Kidney capillary endothelial cell (primary cell): ENCODE data around the gene CEP57L1.
"Not testable (repeated sequence)": the region's sequence is repeated elsewhere in the genome, so short reads cannot be mapped to it uniquely, and the experiment has no call there.

Experiments
- DNase-seq: peaks from one replicate; pipeline ENCODE4 v3.0.0-alpha.2; 2018; ENCODE audit warnings: low spot score

Gene CEP57L1

DNA sequence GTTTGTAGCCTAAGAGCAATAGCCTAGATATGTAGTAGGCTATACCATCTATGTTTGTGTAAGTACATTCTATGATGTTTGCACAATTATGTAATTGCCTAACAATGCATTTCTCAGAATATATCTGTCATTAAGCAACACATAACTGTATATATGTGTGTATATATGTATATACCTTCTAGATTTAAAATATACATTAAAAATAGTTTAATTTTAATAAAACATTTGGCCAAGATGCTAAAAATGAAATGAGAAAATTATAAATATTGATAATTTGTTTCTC, 21.2 kb upstream of the CEP57L1 start:
- DNase-seq = no peak

DNA sequence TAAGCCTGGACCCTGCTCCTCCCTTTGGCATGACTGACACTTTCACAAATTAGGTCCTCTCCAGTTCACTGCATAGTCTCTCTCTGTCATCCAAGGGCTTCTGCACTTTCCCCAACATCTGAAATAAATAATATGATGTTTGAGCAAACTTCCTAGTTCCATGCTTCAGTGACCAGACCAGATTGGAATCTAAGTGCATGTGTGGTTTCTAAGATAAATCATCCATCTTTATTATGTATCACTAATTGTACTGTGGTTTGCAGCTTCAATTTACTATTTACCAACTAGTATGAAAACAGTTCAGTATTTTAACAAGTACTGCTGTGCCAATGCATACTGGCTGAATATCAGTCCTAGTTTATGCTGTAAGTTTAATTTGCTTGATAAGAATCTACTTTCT, 19.4 kb upstream of the CEP57L1 start:
- DNase-seq = no peak

DNA sequence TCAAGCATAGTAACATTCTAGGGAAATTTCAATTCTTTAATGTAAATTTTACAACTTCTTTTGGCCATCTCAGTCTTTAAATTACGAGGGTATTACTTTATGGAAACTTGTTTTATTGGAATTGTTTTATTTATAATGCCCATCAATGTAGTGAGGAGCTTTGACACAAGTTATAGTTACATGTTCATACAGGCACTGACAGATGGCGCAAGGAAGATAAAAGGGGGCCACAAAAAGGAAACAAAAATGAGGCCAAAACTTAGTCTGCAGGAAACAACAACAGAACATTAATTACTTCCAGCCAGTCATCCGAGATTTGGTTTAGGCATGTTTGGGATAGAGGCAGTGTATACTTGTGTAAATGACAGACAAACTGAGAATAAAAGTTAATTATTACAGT, 18.9 kb upstream of the CEP57L1 start:
- no peak for DNase-seq

DNA sequence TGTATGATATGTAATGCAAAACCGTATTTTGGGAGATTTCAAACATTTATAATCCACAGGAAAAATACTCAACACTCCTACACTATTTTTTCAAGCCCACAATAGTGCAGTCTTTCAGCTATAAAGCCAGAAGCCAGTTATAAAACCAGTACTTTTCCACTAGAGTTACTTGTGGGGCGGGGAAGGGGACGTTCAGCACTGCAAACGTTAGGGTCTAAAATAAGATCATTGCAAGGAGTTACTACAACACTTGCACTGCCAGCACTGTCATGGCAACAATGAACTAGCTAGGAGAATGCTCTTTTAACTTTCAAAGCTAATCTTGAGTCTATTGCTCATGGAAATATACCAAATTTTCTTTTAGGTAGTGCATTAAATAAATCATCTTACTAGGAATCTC, 15.3 kb upstream of the CEP57L1 start:
- no peak for DNase-seq

DNA sequence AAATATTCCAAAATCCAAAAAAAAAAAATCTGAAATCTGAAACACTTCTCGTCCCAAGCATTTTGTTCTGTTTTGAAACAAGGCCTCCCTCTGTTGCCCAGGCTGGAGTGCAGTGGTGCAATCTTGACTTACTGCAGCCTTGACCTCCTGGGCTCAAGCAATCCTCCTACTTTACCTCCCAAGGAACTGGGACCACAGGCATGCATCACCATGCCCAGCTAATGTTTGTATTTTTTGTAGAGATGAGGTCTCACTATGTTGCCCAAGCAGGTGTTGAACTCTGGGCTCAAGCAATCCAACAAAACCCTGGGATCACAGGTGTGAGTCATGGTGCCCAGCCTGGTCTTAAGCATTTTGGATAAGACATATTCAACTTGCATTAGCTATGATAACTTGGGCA, 14.3 kb upstream of the CEP57L1 start:
- DNase-seq = no peak

DNA sequence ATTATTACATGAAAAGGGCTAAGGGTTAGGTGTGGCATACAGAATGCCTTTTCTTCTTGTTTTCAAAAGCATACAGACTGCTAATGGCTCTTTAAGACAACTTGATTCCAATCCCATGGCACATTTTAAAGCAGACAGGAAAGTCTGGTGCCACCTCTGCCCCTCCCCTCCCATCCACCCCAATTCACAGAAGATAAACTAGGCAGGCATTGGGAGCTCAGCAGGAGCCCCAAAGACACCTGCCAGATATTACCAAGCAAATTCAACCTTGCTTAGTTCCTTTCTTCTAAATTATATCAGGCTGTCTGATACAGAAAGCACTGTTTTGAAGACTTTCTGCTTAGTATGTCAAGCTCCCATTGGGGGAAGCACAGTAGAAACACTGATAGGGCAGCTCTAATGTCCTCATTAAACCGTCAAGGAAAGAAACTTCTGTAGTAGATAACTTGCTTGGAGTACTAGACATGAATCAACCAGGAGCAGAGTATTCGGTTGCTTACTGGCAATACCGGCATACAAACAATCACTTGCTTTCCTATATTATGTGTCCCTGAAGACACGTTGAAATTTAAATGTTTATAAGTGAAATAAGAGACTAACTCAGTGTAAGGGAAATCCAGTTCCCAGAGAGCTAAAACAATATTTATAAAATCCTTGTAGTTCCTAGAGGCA, 13.7 kb upstream of the CEP57L1 start:
- no peak for DNase-seq

DNA sequence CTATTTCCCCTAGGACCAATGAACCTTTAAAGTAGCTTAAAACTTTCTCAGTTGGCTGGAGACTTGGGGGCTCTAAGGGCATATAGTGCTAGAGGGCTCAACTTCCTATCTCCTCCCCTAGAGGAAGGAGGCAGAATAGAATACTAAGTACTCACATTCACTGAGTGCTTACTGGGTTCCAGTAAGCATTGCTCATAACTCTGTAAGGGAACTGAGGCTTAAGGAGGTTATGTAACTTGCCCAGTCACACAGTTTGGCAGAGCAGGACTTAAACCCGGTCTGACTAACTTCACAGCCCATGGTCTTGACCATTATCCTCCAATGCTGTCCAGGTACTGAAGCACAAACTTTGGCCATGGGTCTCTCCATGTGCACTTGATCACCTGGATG, 13.1 kb upstream of the CEP57L1 start:
- no peak for DNase-seq

DNA sequence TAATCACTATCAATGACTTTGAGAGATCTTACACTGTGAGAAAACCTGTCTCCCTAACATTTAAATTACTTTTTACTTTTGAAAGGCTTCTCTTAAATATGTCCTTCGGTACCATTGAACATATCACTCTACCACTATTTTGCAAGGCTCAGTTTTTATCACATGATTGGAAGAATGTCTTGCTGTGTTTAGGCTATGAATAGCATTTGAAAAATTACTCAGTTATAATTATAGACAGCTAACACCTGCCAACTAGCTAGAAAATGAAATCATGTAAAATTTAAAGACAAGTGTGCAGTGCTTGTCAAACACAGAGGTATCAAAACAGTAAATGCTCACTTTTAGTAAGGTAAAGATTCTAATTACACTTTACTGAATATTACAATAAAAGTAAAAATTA, 11.7 kb upstream of the CEP57L1 start:
- DNase-seq = no peak

DNA sequence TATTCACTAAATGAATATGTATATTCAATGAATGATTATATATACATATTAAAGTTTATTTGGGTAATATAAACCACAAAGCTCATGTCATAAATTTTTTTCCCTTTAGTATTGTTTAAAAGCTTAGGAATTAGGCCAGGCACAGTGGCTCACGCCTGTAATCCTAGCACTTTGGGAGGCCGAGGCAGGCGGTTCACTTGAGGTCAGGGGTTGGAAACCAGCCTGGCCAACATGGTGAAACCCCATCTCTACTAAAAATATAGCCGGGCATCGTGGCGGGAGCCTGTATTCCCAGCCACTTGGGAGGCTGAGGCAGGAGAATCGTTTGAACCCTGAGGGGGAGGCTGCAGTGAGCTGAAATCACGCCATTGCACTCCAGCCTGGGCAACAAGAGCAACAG, 11.2 kb upstream of the CEP57L1 start:
- DNase-seq = not testable (repeated sequence)

DNA sequence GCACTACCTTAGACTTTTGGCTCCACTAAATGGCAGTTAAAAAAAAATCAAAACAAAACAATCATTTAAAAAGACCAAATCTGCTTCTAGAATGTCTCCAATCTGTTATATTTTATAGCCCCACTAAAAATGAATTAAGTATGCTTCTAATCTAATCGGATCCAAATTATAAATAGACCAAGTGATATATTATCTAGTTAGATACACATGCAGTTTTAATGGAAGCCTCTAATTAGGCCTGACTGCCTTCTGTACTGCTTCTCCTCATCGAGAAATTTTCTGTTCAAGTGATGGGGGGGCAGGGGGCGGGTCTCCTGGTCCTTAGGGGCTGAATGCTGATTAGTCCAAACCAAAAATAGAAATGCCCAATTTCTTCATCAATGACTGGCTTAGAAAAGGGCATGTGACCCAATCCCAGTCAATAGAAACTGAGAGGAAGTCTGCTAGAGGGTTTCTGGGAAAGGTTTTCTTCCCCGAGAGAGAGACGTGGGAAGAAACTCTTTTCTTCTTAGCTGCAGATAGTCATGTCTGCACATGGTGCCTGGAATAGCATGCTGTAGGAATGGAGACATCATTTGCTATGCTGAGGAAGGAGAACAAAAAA, 7.5 kb upstream of the CEP57L1 start:
- DNase-seq = no peak

DNA sequence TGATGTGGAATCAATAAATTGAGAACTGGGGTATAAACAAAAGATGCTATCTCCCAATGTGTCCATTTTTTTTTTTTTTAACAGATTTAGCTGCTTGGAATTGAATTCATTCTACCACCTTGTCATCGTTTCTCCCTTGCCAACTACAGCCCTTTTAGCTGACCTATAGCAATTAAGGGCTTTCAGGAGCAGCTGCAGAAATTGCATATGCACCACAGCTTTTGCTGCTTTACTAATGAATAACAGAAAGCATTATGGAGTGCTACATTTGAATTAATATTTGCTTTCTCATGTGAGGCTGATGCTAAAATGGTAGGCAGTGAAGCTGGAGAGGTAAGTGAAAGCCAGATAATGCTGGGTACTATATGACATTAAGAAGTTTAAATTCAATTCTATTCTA, 6.3 kb upstream of the CEP57L1 start:
- DNase-seq = no peak

DNA sequence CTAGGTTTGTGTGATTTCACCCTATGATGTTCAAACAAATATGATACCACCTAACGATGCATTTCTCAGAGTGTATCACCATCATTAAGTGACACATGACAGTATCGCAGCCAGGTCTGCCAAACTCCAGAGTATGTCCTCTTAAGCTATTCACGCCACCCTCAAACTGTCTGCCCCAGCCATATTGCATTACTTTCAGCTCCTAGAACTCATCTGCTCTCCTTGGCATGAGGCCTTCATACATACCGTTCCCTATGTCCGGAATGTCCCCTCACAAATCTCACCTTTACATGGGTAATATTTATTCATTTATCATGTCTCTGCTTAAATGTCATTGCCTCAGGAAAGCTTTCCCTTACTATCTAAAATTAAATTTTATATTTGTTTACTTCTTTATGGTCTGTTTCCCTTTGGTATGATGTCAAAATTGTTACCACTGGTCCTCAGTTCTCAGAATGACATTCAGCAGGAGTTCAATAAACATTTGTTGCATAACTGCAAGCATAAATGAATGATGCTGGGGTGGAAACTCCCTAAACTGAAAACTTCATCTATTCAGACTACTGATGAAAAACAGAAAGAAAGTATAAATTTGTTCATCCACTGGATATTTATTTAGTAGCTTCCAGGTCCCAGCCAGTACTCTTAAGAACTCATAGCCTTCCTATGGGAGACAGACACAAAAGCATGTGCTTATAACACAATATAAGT, 3.8 kb upstream of the CEP57L1 start:
- no peak for DNase-seq

DNA sequence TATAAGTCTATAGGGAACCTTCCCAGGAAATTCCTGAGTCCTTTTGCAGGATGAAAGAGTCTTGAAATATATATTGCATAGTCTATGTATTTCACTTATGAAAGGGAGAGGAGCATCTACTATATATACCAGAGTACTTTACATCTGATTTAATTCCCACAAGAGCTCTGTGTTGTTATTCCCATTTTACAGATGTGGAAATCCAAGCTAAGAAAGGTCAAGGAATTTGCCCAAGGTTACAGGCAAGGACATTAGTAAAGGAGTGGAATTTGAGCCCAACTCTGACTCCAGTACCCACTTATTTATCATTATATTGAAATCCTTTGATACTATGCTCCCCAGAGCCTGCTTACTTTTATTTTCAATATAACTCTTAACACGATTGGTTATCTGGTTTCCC, 3.2 kb upstream of the CEP57L1 start:
- DNase-seq = no peak

DNA sequence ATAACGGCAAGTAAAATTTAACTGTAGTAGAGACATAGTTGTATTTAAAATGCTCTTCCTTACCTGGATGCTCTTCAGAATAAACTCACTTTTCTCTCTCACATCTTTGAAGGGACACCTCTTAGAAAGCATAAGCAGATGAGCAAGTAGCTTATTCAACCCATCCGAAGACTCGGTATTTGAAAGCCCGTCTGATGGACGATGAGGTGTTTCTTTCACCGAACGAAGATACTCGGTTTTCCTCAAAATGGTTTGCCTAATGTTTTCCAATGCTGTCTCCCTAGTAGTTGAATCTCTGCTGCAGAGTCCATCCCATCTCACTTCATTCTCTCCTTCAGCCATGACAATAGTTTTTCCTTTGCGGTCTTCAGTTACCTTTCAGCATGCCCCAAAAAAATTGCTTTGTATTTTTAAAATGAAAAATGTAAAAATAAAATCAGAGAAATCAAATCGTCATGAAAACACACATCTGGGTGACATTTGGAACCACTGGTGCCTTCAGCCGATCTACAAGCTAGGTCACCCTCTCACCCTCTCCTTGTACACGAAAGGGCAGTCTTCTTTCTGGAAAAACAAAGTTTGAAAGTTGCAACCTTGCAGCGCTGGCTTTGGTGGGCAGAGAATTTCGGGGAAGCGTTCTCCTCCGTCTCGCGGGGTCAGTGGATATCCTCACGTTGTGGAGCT, 1.4 kb upstream of the CEP57L1 start:
- DNase-seq = peak; percentile 18

DNA sequence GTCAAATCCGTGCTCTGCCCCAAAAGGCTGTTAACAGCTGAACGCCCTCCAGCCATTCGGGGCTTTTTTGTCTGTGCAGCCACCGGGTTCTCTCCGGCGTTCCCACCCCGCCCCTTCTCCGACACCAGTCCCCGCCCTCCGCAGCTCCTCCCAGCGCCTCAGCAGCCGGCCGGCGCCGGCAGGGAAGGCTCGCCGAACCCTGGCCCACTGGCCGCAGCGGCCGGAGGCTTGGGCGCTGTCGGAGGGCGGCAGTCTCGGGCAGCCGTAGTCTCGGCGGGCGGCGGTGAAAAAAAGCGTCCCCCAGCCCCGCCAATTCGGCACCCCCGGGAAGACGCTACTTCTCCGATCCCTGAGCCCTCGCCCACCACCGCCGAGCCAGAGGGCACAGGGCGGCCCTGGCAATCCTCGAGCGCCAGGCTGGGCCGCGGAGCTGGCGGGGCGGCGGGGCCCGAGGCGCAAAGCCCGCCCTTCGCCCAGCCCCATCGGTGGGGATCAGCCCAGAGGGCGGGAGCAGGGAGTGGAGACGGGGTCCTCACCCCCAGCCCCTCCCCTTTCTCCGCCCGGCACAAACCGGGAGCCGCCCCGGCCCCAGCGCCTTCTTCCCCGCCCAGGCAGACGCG, 781 bp upstream of the CEP57L1 start, which contains the start of gene SESN1:
TSS of gene SESN1 (minus strand) at position 431 of the 620 bp plus-strand sequence. CDS start 773 bp downstream, outside the sequence.
- DNase-seq = peak; percentile 85

DNA sequence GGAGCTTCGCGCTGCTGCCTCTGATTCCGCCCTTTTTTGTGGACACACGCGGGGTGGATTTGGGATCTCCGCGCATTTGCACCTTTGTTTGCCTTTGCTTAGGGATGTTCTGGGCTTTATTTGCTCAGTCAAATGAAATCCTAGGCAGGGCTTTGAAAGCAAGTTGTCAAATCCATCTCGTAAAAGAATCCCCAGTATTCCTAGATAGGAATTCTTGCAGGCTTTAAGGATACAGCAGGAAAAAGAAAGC, 453 bp downstream of the CEP57L1 start:
- no peak for DNase-seq

DNA sequence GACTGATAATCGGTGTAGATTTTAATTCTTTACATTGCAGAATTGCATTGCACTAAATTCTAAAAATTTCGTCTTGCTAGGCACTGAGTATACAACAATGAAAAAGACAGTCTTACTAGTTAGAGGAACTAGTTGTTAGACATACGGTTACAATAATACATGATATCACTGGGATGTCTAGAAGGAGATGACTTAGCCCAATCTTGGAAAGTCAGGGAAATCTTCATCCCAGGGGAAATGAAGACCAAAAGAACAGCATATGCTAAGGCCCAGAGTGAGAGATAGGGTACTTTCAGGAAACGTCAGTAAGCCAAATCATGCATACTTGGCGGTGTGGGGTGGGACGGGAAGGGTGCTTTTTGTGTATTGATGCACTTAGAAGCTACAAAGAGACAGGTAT, 901 bp downstream of the CEP57L1 start:
- DNase-seq = no peak

DNA sequence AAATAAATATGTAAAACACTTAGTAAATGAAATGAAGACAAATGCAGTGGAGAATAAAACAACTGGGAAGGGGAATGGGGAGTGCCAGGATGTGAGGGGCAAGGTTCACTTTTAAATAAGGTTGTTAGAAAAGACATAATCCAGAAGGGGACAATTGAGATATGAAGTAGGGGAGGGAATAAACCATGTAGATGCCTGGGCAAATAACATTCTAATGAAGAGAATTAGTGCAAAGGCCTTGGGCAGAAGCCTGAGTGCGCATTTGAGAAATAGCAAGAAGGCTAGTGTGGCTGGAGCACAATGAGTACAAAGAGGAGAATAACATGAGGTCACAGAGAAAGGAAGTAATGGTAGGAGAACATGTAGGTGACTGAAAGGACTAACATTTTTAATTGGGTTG, 2.4 kb downstream of the CEP57L1 start:
- no peak for DNase-seq

DNA sequence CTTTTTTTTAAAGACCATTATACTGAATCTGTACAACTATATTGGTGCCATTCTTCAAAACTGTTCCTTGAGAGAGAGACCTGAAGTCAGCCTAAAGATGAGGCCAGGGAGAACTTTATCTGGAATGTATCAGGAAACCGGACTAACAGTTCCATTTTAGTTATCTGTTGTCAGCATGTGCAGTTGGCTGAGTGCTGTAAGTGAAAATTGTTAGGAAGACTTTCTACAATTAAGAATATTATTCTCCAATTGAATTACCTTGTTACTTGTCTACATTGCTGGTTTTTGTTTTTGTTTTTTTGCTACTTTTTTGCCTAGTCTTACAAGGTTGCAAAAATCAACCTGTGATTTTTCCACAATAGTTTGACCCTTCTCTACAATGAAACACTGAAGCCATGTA, 7.5 kb downstream of the CEP57L1 start:
- DNase-seq = no peak

DNA sequence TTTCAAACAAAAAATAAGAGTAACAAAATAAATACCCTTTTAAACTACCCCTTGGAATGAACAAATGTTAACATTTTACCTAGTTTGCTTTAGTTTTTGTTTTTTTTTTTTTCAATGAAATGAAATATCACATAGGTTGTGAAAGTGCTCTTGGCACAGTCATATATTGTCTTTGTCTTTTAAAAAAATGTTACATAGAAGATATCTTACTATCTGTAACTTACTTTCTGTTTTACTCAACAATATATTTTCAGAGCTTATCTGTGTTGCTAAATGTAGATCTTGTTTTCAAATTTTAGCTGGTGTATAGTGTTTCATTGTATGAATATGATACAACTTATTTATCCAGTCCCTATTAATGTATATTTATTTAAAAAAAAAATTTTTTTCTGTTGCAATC, 8.6 kb downstream of the CEP57L1 start:
- DNase-seq = no peak

DNA sequence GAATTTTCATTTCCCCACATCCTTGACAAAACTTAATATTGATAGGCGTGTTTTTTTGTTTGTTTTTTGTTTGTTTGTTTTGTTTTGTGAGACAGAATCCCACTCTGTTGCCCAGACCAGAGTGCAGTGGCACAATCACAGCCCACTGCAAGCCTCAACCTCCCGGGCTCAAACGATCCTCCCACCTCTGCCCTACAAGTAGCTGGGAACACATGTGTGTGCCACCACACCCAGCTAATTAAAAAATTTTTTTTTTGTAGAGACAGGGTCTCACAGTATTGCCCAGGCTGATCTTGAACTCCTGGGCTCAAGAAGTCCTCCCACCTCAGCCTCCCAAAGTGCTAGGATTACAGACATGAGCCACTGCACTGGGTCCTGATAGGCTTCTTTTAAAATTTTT, 9.2 kb downstream of the CEP57L1 start:
- DNase-seq = no peak

DNA sequence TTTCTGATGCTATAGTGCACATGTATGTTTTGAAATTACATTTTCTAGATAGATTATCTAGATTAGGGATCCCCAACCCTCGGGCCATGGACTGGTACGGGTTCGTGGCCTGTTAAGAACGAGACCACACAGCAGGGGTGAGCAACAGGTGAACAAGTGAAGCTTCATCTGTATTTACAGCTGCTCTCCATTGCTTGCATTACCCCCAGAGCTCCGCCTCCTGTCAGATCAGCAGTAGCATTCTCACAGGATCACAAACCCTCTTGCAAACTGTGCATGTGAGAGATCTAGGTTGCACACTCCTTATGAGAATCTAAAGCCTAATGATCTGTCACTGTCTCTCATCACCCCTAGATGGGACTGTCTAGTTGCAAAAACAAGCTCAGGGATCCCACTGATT, 10.4 kb downstream of the CEP57L1 start:
- no peak for DNase-seq

DNA sequence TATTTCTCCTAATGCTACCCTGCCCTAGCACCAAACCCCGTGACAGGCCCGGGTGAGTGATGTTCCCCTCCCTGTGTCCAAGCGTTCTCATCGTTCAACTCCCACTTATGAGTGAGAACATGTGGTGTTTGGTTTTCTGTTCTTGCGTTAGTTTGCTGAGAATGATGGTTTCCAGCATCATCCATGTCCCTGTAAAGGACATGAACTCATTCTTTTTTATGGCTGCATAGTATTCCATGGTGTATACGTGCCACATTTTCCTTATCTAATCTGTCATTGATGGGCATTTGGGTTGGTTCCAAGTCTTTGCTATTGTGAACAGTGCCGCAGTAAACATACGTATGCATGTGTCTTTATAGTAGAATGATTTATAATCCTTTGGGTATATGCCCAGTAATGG, 14.4 kb downstream of the CEP57L1 start:
- not testable (repeated sequence) for DNase-seq
